Measurements from ENCODE around the gene C1QTNF3.

- TF ChIP-seq, protein P1, sequence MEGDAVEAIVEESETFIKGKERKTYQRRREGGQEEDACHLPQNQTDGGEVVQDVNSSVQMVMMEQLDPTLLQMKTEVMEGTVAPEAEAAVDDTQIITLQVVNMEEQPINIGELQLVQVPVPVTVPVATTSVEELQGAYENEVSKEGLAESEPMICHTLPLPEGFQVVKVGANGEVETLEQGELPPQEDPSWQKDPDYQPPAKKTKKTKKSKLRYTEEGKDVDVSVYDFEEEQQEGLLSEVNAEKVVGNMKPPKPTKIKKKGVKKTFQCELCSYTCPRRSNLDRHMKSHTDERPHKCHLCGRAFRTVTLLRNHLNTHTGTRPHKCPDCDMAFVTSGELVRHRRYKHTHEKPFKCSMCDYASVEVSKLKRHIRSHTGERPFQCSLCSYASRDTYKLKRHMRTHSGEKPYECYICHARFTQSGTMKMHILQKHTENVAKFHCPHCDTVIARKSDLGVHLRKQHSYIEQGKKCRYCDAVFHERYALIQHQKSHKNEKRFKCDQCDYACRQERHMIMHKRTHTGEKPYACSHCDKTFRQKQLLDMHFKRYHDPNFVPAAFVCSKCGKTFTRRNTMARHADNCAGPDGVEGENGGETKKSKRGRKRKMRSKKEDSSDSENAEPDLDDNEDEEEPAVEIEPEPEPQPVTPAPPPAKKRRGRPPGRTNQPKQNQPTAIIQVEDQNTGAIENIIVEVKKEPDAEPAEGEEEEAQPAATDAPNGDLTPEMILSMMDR (IDR thresholded peaks at IDR 0.05), result no peak
- TF ChIP-seq POLR2A (IDR thresholded peaks at IDR 0.05), result no peak
Observed at GRCh38 chr5:33980030-33980429, 63.0 kb downstream of the C1QTNF3 start.
